GM18867 (cell line): ENCODE data around the gene ZNF93.
A peak's percentile ranks its signal among the peaks of the same experiment; 100 is the strongest.
"Not testable (repeated sequence)": the region's sequence is repeated elsewhere in the genome, so short reads cannot be mapped to it uniquely, and the experiment has no call there.

Experiments
- ATAC-seq: cut with Tn5 transposase; IDR thresholded peaks from one replicate; pipeline ENCODE4 v1.9.1; 2021; ENCODE audit warnings: mild to moderate bottlenecking, moderate library complexity; ENCODE audit not compliant: unreplicated experiment

ZNF93 gene

GRCh38 chr19:19900729-19901444 is at the start of gene ZNF93:
Gene ZNF93 (plus strand): TSS chr19:19900946. CDS start chr19:19901089, 143 bp downstream.
- ATAC-seq, result peak; percentile 91

GRCh38 chr19:19851740-19852139 is 49.0 kb upstream of the ZNF93 start:
- ATAC-seq, result not testable (repeated sequence)

DNA sequence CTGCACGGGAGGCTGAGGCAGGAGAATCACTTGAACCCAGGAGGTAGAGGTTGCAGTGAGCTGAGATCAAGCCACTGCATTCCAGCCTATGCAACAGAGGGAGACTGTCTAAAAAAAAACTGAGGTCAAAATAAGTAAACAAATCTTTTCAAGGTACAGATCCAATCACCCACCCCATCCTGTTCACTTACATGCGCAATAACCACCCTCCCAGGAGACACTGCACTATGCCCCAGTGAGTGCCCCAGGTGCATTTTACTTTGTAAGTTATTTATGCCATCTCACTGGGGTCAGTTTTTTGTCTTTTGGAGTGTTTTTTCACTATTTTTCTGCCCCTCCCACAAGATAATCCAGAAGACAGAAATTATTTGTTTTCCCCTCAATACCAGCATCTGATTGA is 42.0 kb upstream of the ZNF93 start:
- no peak for ATAC-seq

- ATAC-seq, result no peak
Measured at GRCh38 chr19:19860756-19861390, 39.9 kb upstream of the ZNF93 start.

- peak; percentile 98 for ATAC-seq
Measured at GRCh38 chr19:19865750-19866610, 34.8 kb upstream of the ZNF93 start, which contains the start of gene ZNF253. Gene ZNF253 (plus strand): TSS chr19:19865882. CDS start chr19:19865997, 115 bp downstream.

- ATAC-seq, result no peak
Measured at GRCh38 chr19:19866611-19867248, 34.0 kb upstream of the ZNF93 start.

- not testable (repeated sequence) for ATAC-seq
Measured at GRCh38 chr19:19870086-19870485, 30.7 kb upstream of the ZNF93 start.

DNA sequence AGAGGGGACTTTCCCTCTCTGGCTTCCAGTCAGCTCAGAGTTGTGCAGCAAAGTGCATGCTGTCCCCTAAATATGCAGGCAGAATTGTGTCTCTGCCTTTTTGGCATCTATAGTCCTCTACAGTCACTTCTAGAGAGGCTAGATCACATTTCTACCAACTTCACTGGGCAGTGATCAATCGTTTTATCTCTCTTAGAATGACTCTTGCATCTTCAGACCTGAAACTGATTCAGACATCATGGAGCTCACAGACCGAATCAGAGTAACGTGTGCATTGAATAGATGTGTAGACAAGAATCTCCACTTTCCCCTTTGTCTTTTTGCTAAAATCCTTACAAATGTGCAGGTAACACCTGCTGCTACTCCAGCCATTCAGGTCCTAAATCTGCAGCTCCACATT is 28.8 kb upstream of the ZNF93 start:
- ATAC-seq, result no peak

GRCh38 chr19:19873381-19873780 is 27.4 kb upstream of the ZNF93 start:
- no peak for ATAC-seq

GRCh38 chr19:19877724-19878123 is 23.0 kb upstream of the ZNF93 start:
- ATAC-seq, result no peak

- ATAC-seq, result no peak
Measured at GRCh38 chr19:19884583-19884982, 16.2 kb upstream of the ZNF93 start.

DNA sequence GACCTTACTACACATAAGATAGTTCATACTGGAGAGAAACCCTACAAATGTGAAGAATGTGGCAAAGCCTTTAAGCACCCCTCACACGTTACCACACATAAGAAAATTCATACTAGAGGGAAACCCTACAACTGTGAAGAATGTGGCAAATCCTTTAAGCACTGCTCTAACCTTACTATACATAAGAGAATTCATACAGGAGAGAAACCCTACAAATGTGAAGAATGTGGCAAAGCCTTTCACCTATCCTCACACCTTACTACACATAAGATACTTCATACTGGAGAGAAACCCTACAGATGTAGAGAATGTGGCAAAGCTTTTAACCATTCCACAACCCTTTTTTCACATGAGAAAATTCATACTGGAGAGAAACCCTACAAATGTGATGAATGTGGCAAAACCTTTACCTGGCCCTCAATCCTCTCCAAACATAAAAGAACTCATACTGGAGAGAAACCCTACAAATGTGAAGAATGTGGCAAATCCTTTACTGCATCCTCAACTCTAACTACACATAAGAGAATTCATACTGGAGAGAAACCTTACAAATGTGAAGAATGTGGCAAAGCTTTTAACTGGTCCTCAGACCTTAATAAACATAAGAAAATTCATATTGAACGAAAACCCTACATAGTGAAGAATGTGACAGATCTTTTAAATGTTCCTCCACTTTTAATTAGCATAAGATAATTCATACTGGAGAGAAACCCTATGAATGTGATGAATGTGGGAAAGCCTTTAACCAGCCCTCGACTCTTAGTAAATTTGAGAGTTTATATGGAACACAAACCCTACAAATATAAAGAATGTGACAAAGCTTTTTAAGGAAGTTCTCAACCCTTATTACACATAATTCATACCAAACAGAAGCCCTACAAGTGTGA is 8.4 kb upstream of the ZNF93 start:
- ATAC-seq, result not testable (repeated sequence)

GRCh38 chr19:19900139-19900728 is 512 bp upstream of the ZNF93 start:
- ATAC-seq, result no peak

DNA sequence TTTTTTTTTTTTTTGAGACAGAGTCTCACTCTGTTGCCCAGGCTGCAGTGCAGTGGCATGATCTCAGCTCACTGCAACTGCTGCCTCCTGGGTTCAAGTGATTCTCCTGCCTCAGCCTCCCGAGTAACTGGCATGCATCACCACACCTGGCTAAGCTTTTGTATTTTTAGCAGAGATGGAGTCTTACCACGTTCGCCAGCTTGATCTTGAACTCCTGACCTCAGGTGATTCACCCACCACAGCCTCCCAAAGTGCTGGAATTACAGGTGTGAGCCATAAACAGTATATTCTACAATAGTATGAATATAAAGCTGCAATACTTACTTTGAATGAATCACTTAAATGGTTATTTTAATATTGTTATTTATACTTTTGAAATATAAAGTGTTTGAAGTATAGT is 6.8 kb downstream of the ZNF93 start:
- not testable (repeated sequence) for ATAC-seq

DNA sequence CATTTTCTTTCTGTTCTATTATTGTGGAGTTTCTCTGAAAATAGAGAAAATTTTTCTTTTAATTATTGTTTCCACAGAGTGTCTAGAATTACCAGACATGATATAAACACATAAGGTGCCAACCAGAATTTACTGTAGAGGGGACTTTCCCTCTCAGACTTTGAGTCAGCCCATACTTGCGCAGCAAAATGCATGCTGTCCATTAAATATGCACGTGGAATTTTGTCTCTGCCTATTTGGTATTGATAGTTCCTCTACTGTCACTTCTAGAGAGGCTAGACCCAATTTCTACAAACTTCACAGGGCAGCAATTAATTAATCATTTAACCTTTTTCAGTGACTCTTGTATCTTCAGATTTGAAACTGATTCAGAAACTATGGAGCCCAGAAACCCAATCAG is 8.9 kb downstream of the ZNF93 start:
- ATAC-seq, result no peak

GRCh38 chr19:19911150-19911549 is 10.4 kb downstream of the ZNF93 start:
- ATAC-seq, result no peak

DNA sequence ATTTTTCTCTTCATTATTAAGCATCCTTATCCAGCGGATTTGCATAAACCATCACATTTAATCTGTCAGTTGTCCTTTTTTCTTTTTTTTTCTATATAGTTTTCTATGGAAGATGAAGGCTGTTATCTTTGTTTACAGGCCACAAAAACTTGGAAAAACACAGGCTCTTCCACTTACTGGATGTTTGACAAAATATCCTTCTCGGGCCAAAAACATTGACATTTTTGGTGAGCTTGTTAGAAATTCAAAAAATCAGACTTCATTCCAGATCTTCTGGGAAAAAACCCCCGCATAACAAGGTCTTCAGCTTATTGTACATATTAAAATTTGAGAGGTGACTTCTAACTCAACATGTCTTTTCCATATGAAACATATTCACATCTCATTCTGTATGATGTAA is 13.8 kb downstream of the ZNF93 start:
- no peak for ATAC-seq

DNA sequence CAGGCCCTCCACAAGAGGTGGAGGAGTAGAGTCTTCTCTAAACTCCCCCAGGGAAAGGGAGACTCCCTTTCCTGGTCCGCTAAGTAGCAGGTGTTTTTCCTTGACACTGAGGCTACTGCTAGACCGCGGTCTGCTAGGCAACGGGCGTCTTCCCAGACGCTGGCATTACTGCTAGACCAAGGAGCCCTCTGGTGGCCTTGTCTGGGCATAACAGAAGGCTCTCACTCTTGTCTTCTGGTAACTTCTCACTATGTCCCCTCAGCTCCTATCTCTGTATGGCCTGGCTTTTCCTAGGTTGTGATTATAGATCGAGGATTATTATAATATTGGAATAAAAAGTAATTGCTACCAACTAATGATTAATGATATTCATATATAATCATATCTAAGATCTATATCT is 29.7 kb downstream of the ZNF93 start:
- not testable (repeated sequence) for ATAC-seq

- ATAC-seq, result not testable (repeated sequence)
Measured at GRCh38 chr19:19933432-19934314, 32.9 kb downstream of the ZNF93 start.
